ENCODE data around the gene PTCH2.

GRCh38 chr1:44808063-44808937 is 34.8 kb downstream of the PTCH2 start, which contains the start of gene BTBD19:
- TF ChIP-seq POLR2A (IDR thresholded peaks at IDR 0.05; ENCODE audit: low read depth, low read length) = no peak; the same call in 1 of the 2 replicates
- TF ChIP-seq POLR2AphosphoS5 (IDR thresholded peaks at IDR 0.05; ENCODE audit: low read depth, low read length) = no peak
- no peak for TF ChIP-seq TAF1 (IDR thresholded peaks at IDR 0.05; ENCODE audit: borderline replicate concordance, low read depth, low read length)

All from GM12892 (cell line).